GM12878 (cell line): ENCODE measurements around the gene IFNLR1. TPM values are rescaled to one million over a fixed set of nuclear protein-coding genes. Genes with fewer than 3 reads are reported as not detected.

Experiments used
- ASH2L ChIP-seq: fragments of 300-600, 200-600 bp; sonication (generic); IDR thresholded peaks from 2 replicates; pipeline ENCODE4 v1.6.1; 2017; ENCODE audit warnings: low read depth, mild to moderate bottlenecking, borderline replicate concordance
- BACH1 ChIP-seq: fragments of 450-650 bp; IDR thresholded peaks from 2 replicates; pipeline ENCODE4 v1.6.1; 2017; ENCODE audit warnings: mild to moderate bottlenecking, borderline replicate concordance
- BCL3 ChIP-seq: IDR thresholded peaks from 2 replicates; pipeline ENCODE4 v1.6.1; 2011; ENCODE audit warnings: borderline replicate concordance, low read depth, mild to moderate bottlenecking, moderate library complexity, low read length; ENCODE audit not compliant: insufficient read depth, poor library complexity, severe bottlenecking
- BHLHE40 ChIP-seq, 2 experiments: fragments of 450-650 bp in 1 of 2; IDR thresholded peaks; 2 replicates each; pipeline ENCODE4 v1.6.1; 2011 to 2017; ENCODE audit warnings: low read depth in 2 of 2, borderline replicate concordance in 1 of 2, improper control_type of control experiment in 1 of 2, low read length in 1 of 2, mild to moderate bottlenecking in 1 of 2
- CEBPB ChIP-seq, 2 experiments: fragments of 150-350 bp in 1 of 2; IDR thresholded peaks; 2 replicates each; pipeline ENCODE4 v1.6.1; 2012 to 2014; ENCODE audit warnings: low read depth in 2 of 2, low read length in 2 of 2, borderline replicate concordance in 1 of 2, inconsistent platforms in 1 of 2
- CREM ChIP-seq: IDR thresholded peaks from 2 replicates; pipeline ENCODE4 v1.6.1; 2014; ENCODE audit warnings: antibody characterized with exemption, low read depth
- EED ChIP-seq: sonication (generic); IDR thresholded peaks from 2 replicates; pipeline ENCODE4 v1.6.1; 2016; ENCODE audit warnings: antibody characterized with exemption, low read depth
- EGR1 ChIP-seq, 2 experiments: IDR thresholded peaks; 1 replicate in 1 of 2; 2 replicates in 1 of 2; pipeline ENCODE4 v1.6.1; 2011 to 2012; ENCODE audit warnings: low read depth in 2 of 2, low read length in 2 of 2, borderline replicate concordance in 1 of 2, mild to moderate bottlenecking in 1 of 2, moderate library complexity in 1 of 2
- ESRRA ChIP-seq: IDR thresholded peaks from 2 replicates; pipeline ENCODE4 v1.6.1; 2012; ENCODE audit warnings: mild to moderate bottlenecking, low read length, improper control_type of control experiment
- FOXK2 ChIP-seq: fragments of 450-650 bp; IDR thresholded peaks from 2 replicates; pipeline ENCODE4 v1.6.1; 2017; ENCODE audit warnings: mild to moderate bottlenecking, moderate library complexity
- IKZF2 ChIP-seq, 2 experiments: fragments of 450-650 bp; IDR thresholded peaks; 2 replicates each; pipeline ENCODE4 v1.6.1; 2017; ENCODE audit warnings: mild to moderate bottlenecking in 2 of 2, moderate library complexity in 2 of 2
- IRF5 ChIP-seq: fragments of 450-650 bp; IDR thresholded peaks from 2 replicates; pipeline ENCODE4 v1.6.1; 2017; ENCODE audit warnings: borderline replicate concordance
- KDM1A ChIP-seq: fragments of 200-600 bp; sonication (generic); IDR thresholded peaks from 2 replicates; pipeline ENCODE4 v1.6.1; 2016; ENCODE audit warnings: borderline replicate concordance
- LARP7 ChIP-seq: fragments of 450-650 bp; IDR thresholded peaks from 2 replicates; pipeline ENCODE4 v1.6.1; 2017; ENCODE audit warnings: mild to moderate bottlenecking
- MEF2A ChIP-seq: IDR thresholded peaks from 2 replicates; pipeline ENCODE4 v1.6.1; 2011; ENCODE audit warnings: low read depth, mild to moderate bottlenecking, low read length, moderate library complexity; ENCODE audit not compliant: insufficient read depth
- MTA2 ChIP-seq: fragments of 450-650 bp; IDR thresholded peaks from 2 replicates; pipeline ENCODE4 v1.6.1; 2016; ENCODE audit warnings: low read depth, mild to moderate bottlenecking, moderate library complexity
- NFIC ChIP-seq: IDR thresholded peaks from 2 replicates; pipeline ENCODE4 v1.6.1; 2012; ENCODE audit warnings: low read depth, mild to moderate bottlenecking, inconsistent platforms, low read length, moderate library complexity
- NFYB ChIP-seq: IDR thresholded peaks from 2 replicates; pipeline ENCODE4 v1.6.1; 2011; ENCODE audit warnings: low read depth, mild to moderate bottlenecking, low read length, improper control_type of control experiment, moderate library complexity; ENCODE audit not compliant: insufficient read depth
- NKRF ChIP-seq: fragments of 450-650 bp; conservative IDR thresholded peaks from 2 replicates; pipeline ENCODE4 v1.6.1; 2017; ENCODE audit warnings: mild to moderate bottlenecking, moderate library complexity
- NR2F1 ChIP-seq: fragments of 450-650 bp; conservative IDR thresholded peaks from 2 replicates; pipeline ENCODE4 v1.6.1; 2017; ENCODE audit warnings: mild to moderate bottlenecking
- PKNOX1 ChIP-seq: fragments of 450-650 bp; IDR thresholded peaks from 2 replicates; pipeline ENCODE4 v1.6.1; 2016; ENCODE audit warnings: mild to moderate bottlenecking
- POU2F2 ChIP-seq: IDR thresholded peaks from 3 replicates; pipeline ENCODE4 v1.6.1; 2011; ENCODE audit warnings: low read depth, mild to moderate bottlenecking, low read length, borderline replicate concordance
- TARDBP ChIP-seq: IDR thresholded peaks from 2 replicates; pipeline ENCODE4 v1.6.1; 2016; ENCODE audit warnings: borderline replicate concordance
- TBL1XR1 ChIP-seq: IDR thresholded peaks from 2 replicates; pipeline ENCODE4 v1.6.1; 2012; ENCODE audit warnings: low read depth, low read length, improper control_type of control experiment
- ZBED1 ChIP-seq: IDR thresholded peaks from 2 replicates; pipeline ENCODE4 v1.6.1; 2016; ENCODE audit warnings: borderline replicate concordance
- ZNF207 ChIP-seq: fragments of 450-650 bp; IDR thresholded peaks from 2 replicates; pipeline ENCODE4 v1.6.1; 2014; ENCODE audit warnings: antibody characterized with exemption, mild to moderate bottlenecking, borderline replicate concordance
- ZNF274 ChIP-seq: IDR thresholded peaks from one replicate; pipeline ENCODE4 v1.8.0; 2011; ENCODE audit not compliant: insufficient read length, insufficient read depth
- ZNF622 ChIP-seq: fragments of 450-650 bp; IDR thresholded peaks from 2 replicates; pipeline ENCODE4 v1.6.1; 2017; ENCODE audit warnings: mild to moderate bottlenecking, inconsistent platforms
- polyA plus RNA-seq, 11 experiments: library from polyadenylated mRNA; depleted of rRNA in 4 of 11; unstranded in 6 of 11; stranded (reverse) in 5 of 11; fragments of >200 nt; fragmentation: Nextera tagmentation in 4 of 11; fragmentation: Illumina TruSeq in 1 of 11; extraction: Ambion mirVana in 4 of 11; extraction: Trizol in 1 of 11; gene quantifications; 1 replicate in 1 of 11; 2 replicates in 10 of 11; pipeline versions ENCODE4 v1.2.1 to v1.2.3, GENCODE V29; 2011 to 2016; ENCODE audit warnings: inconsistent platforms in 2 of 11, missing spikeins in 2 of 11, low read depth in 1 of 11
- total RNA-seq, 4 experiments: library from RNA; depleted of rRNA in 3 of 4; stranded (reverse); fragments of >200 nt in 3 of 4; fragmentation: Illumina TruSeq in 1 of 4; extraction: Trizol in 1 of 4; gene quantifications; 2 replicates each; pipeline versions ENCODE4 v1.2.1 to v1.2.3, GENCODE V29; 2013 to 2021

The IFNLR1 gene
- total and polyA plus RNA-seq, 10 of the 15 experiments (the other 5 are each of a cell fraction or from before 2014, with no cell fraction given), result 0.31 to 5.6 (median 3.9) TPM

GRCh38 chr1:24191860-24192259, 4.8 kb upstream of the IFNLR1 start (continued):
- TF ChIP-seq ASH2L (no peak), ESRRA (no peak), CEBPB (IDR thresholded peaks at IDR 0.05; ENCODE audit: borderline replicate concordance in 1 of 2, low read depth in 2 of 2, low read length in 2 of 2) (no peak), IRF5 (no peak), BACH1 (peak; percentile 27; the same call in 1 of the 2 replicates), ZNF207 (no peak), MEF2A (peak; percentile 52; the same call in 1 of the 2 replicates), NKRF (no peak), BCL3 (peak; percentile 30), KDM1A (no peak), IKZF2 (IDR thresholded peaks at IDR 0.05) (peak; percentile 70 to 71), ZNF274 (no peak), EED (peak; percentile 83), PKNOX1 (no peak), LARP7 (no peak), ZNF622 (no peak), ZBED1 (no peak), NR2F1 (peak; percentile 90), MTA2 (no peak), TBL1XR1 (no peak), NFIC (peak; percentile 75; the same call in 1 of the 2 replicates), NFYB (no peak), TARDBP (no peak), POU2F2 (no peak), FOXK2 (no peak), EGR1 (IDR thresholded peaks at IDR 0.05; ENCODE audit: borderline replicate concordance in 1 of 2, low read depth in 2 of 2, low read length in 2 of 2) (no peak), BHLHE40 (IDR thresholded peaks at IDR 0.05; ENCODE audit: borderline replicate concordance in 1 of 2, low read depth in 2 of 2, low read length in 1 of 2) (no peak; a peak in 1 of 4 replicates), CREM (peak; percentile 68)
